ENCODE measurements around the gene CYFIP1.

Gene CYFIP1

DNA sequence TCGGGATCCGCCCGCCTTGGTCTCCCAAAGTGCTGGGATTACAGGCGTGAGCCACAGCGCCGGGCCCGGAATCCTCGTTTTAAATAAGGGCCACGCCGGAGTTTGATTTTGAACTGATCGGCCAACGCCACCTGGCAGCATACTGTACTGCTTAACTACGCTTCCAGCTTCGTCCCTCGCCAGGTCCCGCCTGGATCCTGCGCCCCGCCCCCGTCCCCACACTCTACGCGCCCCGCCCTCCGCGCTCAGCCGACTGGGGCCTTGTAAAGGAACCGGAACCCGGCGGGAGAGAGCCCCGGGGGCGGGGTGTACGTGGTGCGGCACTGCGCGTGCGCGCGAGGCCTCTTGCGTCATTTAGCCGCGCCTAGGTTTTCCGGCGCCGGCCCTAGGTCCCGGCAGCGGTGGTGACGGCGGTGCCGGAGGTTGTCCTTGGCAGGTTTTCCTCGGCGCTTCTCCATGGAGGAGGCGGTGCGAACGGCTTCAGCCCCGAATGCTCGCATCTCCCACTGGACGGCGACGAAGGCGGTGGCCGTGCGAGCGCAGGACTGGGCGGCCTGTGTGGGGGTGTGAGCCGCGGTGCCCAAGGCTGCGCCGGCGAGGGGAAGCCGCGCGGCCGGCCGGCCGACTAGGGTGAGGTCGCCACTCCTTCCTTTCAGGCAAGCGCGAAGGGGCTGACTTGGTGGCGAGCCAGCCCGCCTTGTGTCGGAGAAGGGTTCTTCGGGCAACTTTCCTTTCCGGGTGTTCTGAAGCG, 141.7 kb downstream of the CYFIP1 start, which contains the start of gene NIPA2 (continued):
- no peak for TF ChIP-seq OSR2 (tag by site-specific recombination; IDR thresholded peaks at IDR 0.05)
- no peak for TF ChIP-seq ZNF354C (tag by site-specific recombination; IDR thresholded peaks at IDR 0.05; ENCODE audit: borderline replicate concordance, low read depth)
- no peak for TF ChIP-seq ZNF138 (tag by site-specific recombination; IDR thresholded peaks at IDR 0.05; ENCODE audit: borderline replicate concordance)
- no peak for TF ChIP-seq ZNF768 (tag by site-specific recombination; IDR thresholded peaks at IDR 0.05)
- no peak for TF ChIP-seq ZNF785 (tag by site-specific recombination; IDR thresholded peaks at IDR 0.05)
- TF ChIP-seq TCF7L2 (IDR thresholded peaks at IDR 0.05; ENCODE audit: borderline replicate concordance, low read depth, low read length), result no peak
- TF ChIP-seq, protein P1, sequence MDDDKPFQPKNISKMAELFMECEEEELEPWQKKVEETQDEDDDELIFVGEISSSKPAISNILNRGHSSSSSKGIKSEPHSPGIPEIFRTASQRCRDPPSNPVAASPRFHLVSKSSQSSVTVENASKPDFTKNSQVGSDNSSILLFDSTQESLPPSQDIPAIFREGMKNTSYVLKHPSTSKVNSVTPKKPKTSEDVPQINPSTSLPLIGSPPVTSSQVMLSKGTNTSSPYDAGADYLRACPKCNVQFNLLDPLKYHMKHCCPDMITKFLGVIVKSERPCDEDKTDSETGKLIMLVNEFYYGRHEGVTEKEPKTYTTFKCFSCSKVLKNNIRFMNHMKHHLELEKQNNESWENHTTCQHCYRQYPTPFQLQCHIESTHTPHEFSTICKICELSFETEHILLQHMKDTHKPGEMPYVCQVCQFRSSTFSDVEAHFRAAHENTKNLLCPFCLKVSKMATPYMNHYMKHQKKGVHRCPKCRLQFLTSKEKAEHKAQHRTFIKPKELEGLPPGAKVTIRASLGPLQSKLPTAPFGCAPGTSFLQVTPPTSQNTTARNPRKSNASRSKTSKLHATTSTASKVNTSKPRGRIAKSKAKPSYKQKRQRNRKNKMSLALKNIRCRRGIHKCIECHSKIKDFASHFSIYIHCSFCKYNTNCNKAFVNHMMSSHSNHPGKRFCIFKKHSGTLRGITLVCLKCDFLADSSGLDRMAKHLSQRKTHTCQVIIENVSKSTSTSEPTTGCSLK (tag by site-specific recombination; IDR thresholded peaks at IDR 0.05), result no peak
- no peak for TF ChIP-seq ZFP41 (tag by site-specific recombination; IDR thresholded peaks at IDR 0.05; ENCODE audit: borderline replicate concordance)
- no peak for TF ChIP-seq ZBTB1 (tag by site-specific recombination; IDR thresholded peaks at IDR 0.05)
- TF ChIP-seq, protein P2, sequence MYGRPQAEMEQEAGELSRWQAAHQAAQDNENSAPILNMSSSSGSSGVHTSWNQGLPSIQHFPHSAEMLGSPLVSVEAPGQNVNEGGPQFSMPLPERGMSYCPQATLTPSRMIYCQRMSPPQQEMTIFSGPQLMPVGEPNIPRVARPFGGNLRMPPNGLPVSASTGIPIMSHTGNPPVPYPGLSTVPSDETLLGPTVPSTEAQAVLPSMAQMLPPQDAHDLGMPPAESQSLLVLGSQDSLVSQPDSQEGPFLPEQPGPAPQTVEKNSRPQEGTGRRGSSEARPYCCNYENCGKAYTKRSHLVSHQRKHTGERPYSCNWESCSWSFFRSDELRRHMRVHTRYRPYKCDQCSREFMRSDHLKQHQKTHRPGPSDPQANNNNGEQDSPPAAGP (tag by site-specific recombination; IDR thresholded peaks at IDR 0.05), result peak; percentile 70
- no peak for TF ChIP-seq SCRT1 (tag by site-specific recombination; IDR thresholded peaks at IDR 0.05; ENCODE audit: borderline replicate concordance)
- TF ChIP-seq ZNF677 (tag by site-specific recombination; IDR thresholded peaks at IDR 0.05), result no peak
- no peak for TF ChIP-seq GFI1B (tag by site-specific recombination; IDR thresholded peaks at IDR 0.05)
- TF ChIP-seq ZNF544 (tag by site-specific recombination; IDR thresholded peaks at IDR 0.05), result no peak
- TF ChIP-seq ZNF324 (tag by site-specific recombination; IDR thresholded peaks at IDR 0.05), result no peak
- TF ChIP-seq, protein P3, sequence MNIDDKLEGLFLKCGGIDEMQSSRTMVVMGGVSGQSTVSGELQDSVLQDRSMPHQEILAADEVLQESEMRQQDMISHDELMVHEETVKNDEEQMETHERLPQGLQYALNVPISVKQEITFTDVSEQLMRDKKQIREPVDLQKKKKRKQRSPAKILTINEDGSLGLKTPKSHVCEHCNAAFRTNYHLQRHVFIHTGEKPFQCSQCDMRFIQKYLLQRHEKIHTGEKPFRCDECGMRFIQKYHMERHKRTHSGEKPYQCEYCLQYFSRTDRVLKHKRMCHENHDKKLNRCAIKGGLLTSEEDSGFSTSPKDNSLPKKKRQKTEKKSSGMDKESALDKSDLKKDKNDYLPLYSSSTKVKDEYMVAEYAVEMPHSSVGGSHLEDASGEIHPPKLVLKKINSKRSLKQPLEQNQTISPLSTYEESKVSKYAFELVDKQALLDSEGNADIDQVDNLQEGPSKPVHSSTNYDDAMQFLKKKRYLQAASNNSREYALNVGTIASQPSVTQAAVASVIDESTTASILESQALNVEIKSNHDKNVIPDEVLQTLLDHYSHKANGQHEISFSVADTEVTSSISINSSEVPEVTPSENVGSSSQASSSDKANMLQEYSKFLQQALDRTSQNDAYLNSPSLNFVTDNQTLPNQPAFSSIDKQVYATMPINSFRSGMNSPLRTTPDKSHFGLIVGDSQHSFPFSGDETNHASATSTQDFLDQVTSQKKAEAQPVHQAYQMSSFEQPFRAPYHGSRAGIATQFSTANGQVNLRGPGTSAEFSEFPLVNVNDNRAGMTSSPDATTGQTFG (tag by site-specific recombination; IDR thresholded peaks at IDR 0.05; ENCODE audit: borderline replicate concordance), result no peak
- no peak for TF ChIP-seq ZNF670 (tag by site-specific recombination; IDR thresholded peaks at IDR 0.05; ENCODE audit: low read depth)
- TF ChIP-seq, protein P4, sequence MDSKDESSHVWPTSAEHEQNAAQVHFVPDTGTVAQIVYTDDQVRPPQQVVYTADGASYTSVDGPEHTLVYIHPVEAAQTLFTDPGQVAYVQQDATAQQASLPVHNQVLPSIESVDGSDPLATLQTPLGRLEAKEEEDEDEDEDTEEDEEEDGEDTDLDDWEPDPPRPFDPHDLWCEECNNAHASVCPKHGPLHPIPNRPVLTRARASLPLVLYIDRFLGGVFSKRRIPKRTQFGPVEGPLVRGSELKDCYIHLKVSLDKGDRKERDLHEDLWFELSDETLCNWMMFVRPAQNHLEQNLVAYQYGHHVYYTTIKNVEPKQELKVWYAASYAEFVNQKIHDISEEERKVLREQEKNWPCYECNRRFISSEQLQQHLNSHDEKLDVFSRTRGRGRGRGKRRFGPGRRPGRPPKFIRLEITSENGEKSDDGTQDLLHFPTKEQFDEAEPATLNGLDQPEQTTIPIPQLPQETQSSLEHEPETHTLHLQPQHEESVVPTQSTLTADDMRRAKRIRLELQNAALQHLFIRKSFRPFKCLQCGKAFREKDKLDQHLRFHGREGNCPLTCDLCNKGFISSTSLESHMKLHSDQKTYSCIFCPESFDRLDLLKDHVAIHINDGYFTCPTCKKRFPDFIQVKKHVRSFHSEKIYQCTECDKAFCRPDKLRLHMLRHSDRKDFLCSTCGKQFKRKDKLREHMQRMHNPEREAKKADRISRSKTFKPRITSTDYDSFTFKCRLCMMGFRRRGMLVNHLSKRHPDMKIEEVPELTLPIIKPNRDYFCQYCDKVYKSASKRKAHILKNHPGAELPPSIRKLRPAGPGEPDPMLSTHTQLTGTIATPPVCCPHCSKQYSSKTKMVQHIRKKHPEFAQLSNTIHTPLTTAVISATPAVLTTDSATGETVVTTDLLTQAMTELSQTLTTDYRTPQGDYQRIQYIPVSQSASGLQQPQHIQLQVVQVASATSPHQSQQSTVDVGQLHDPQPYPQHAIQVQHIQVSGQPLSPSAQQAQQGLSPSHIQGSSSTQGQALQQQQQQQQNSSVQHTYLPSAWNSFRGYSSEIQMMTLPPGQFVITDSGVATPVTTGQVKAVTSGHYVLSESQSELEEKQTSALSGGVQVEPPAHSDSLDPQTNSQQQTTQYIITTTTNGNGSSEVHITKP (tag by site-specific recombination; IDR thresholded peaks at IDR 0.05), result no peak
- TF ChIP-seq FEZF1 (tag by site-specific recombination; IDR thresholded peaks at IDR 0.05), result no peak
- no peak for TF ChIP-seq ZNF23 (tag by site-specific recombination; IDR thresholded peaks at IDR 0.05; ENCODE audit: borderline replicate concordance)
- TF ChIP-seq, protein P5, sequence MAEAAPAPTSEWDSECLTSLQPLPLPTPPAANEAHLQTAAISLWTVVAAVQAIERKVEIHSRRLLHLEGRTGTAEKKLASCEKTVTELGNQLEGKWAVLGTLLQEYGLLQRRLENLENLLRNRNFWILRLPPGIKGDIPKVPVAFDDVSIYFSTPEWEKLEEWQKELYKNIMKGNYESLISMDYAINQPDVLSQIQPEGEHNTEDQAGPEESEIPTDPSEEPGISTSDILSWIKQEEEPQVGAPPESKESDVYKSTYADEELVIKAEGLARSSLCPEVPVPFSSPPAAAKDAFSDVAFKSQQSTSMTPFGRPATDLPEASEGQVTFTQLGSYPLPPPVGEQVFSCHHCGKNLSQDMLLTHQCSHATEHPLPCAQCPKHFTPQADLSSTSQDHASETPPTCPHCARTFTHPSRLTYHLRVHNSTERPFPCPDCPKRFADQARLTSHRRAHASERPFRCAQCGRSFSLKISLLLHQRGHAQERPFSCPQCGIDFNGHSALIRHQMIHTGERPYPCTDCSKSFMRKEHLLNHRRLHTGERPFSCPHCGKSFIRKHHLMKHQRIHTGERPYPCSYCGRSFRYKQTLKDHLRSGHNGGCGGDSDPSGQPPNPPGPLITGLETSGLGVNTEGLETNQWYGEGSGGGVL (tag by site-specific recombination; IDR thresholded peaks at IDR 0.05), result no peak
- TF ChIP-seq ZNF585B (tag by site-specific recombination; IDR thresholded peaks at IDR 0.05), result no peak
- TF ChIP-seq WT1 (tag by site-specific recombination; IDR thresholded peaks at IDR 0.05), result no peak
- no peak for TF ChIP-seq ZNF394 (tag by site-specific recombination; IDR thresholded peaks at IDR 0.05; ENCODE audit: borderline replicate concordance)
- TF ChIP-seq, protein P6, sequence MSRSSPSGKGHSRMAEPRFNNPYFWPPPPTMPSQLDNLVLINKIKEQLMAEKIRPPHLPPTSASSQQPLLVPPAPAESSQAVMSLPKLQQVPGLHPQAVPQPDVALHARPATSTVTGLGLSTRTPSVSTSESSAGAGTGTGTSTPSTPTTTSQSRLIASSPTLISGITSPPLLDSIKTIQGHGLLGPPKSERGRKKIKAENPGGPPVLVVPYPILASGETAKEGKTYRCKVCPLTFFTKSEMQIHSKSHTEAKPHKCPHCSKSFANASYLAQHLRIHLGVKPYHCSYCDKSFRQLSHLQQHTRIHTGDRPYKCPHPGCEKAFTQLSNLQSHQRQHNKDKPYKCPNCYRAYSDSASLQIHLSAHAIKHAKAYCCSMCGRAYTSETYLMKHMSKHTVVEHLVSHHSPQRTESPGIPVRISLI (tag by site-specific recombination; IDR thresholded peaks at IDR 0.05), result no peak
- no peak for TF ChIP-seq BCL11B (tag by site-specific recombination; IDR thresholded peaks at IDR 0.05; ENCODE audit: low read depth)
- no peak for TF ChIP-seq ZSCAN23 (tag by site-specific recombination; IDR thresholded peaks at IDR 0.05)
- TF ChIP-seq ZNF266 (tag by site-specific recombination; IDR thresholded peaks at IDR 0.05; ENCODE audit: low read depth), result no peak

All from HEK293 (cell line).